ENCODE measurements around the gene GJA3.

GJA3 gene

GRCh38 chr13:20102525-20103180, 58.2 kb downstream of the GJA3 start:
- Histone ChIP-seq H3K4me3 (ENCODE audit: low read depth in 1 of 2, low read length in 2 of 2) (no peak overlapping the region), H2AFZ (ENCODE audit: low read depth, low read length) (peak overlapping the region; percentile 40), H4K20me1 (ENCODE audit: insufficient read depth, low read length) (no peaks in the 10 kb centered on the region), H3K9me3 (ENCODE audit: insufficient read depth, low read length, severe bottlenecking) (no peaks in the 10 kb centered on the region), H3K36me3 (ENCODE audit: insufficient read depth, low read length) (no peaks in the 10 kb centered on the region), H3K9ac (ENCODE audit: low read depth, low read length) (0 out of 2 replicates have a peak overlapping the region, but pooled peaks have one; percentile 9), H3K79me2 (ENCODE audit: insufficient read depth, low read length) (no peaks in the 10 kb centered on the region), H3K27ac (ENCODE audit: low read length) (peak overlapping the region; percentile 65), H3K4me2 (ENCODE audit: insufficient read depth, low read length) (peak overlapping the region; percentile 26), H3K4me1 (ENCODE audit: insufficient read depth, low read length) (peaks cover 51% of the 10 kb centered on the region), H3K27me3 (ENCODE audit: insufficient read depth, low read length, poor library complexity) (peaks cover 3% of the 10 kb centered on the region)
- TF ChIP-seq CTCF (IDR thresholded peaks at IDR 0.05; ENCODE audit: borderline replicate concordance, extremely low read depth, low read length, poor library complexity, severe bottlenecking): no peak
- TF ChIP-seq EZH2 (IDR thresholded peaks at IDR 0.05; ENCODE audit: borderline replicate concordance, low read depth, low read length, severe bottlenecking): no peak
- DNase-seq (peak; percentile 60), ATAC-seq (ENCODE audit: insufficient read depth, low read depth) (peak; percentile 67)

GRCh38 chr13:20101467-20102316, 59.2 kb downstream of the GJA3 start:
- Histone ChIP-seq H2AFZ (ENCODE audit: low read depth, low read length) (no peak overlapping the region), H3K79me2 (ENCODE audit: insufficient read depth, low read length) (no peaks in the 10 kb centered on the region), H3K4me2 (ENCODE audit: insufficient read depth, low read length) (peak overlapping the region; percentile 38), H3K4me1 (ENCODE audit: insufficient read depth, low read length) (peaks cover 51% of the 10 kb centered on the region), H3K9me3 (ENCODE audit: insufficient read depth, low read length, severe bottlenecking) (no peaks in the 10 kb centered on the region), H3K4me3 (ENCODE audit: low read depth in 1 of 2, low read length in 2 of 2) (no peak overlapping the region), H3K36me3 (ENCODE audit: insufficient read depth, low read length) (no peaks in the 10 kb centered on the region), H3K27ac (ENCODE audit: low read length) (peak overlapping the region; percentile 65), H3K27me3 (ENCODE audit: insufficient read depth, low read length, poor library complexity) (peaks cover 3% of the 10 kb centered on the region), H4K20me1 (ENCODE audit: insufficient read depth, low read length) (no peaks in the 10 kb centered on the region), H3K9ac (ENCODE audit: low read depth, low read length) (no peak overlapping the region)
- peak; percentile 72 for ATAC-seq (ENCODE audit: insufficient read depth, low read depth)
- DNase-seq: peak; percentile 53
- TF ChIP-seq CTCF (IDR thresholded peaks at IDR 0.05; ENCODE audit: borderline replicate concordance, extremely low read depth, low read length, poor library complexity, severe bottlenecking) (no peak), EZH2 (IDR thresholded peaks at IDR 0.05; ENCODE audit: borderline replicate concordance, low read depth, low read length, severe bottlenecking) (no peak)

GRCh38 chr13:20099319-20099718, 61.5 kb downstream of the GJA3 start:
- no peak for TF ChIP-seq CTCF (IDR thresholded peaks at IDR 0.05; ENCODE audit: borderline replicate concordance, extremely low read depth, low read length, poor library complexity, severe bottlenecking)
- no peak for TF ChIP-seq EZH2 (IDR thresholded peaks at IDR 0.05; ENCODE audit: borderline replicate concordance, low read depth, low read length, severe bottlenecking)
- Histone ChIP-seq H3K27ac (ENCODE audit: low read length) (no peak overlapping the region), H4K20me1 (ENCODE audit: insufficient read depth, low read length) (no peaks in the 10 kb centered on the region), H2AFZ (ENCODE audit: low read depth, low read length) (no peak overlapping the region), H3K79me2 (ENCODE audit: insufficient read depth, low read length) (no peaks in the 10 kb centered on the region), H3K9ac (ENCODE audit: low read depth, low read length) (no peak overlapping the region), H3K27me3 (ENCODE audit: insufficient read depth, low read length, poor library complexity) (peaks cover 3% of the 10 kb centered on the region), H3K9me3 (ENCODE audit: insufficient read depth, low read length, severe bottlenecking) (no peaks in the 10 kb centered on the region), H3K4me3 (ENCODE audit: low read depth in 1 of 2, low read length in 2 of 2) (no peak overlapping the region), H3K4me2 (ENCODE audit: insufficient read depth, low read length) (no peak overlapping the region), H3K4me1 (ENCODE audit: insufficient read depth, low read length) (peaks cover 51% of the 10 kb centered on the region), H3K36me3 (ENCODE audit: insufficient read depth, low read length) (no peaks in the 10 kb centered on the region)
- ATAC-seq (ENCODE audit: insufficient read depth, low read depth) (no peak), DNase-seq (no peak)
